IMR-90 (cell line): Measurements from ENCODE around the gene FLRT1. TPM values are rescaled to one million over a fixed set of nuclear protein-coding genes. Genes with fewer than 3 reads are reported as not detected.

Experiments used
- ATAC-seq: fragments of 200-7000 bp; cut with Tn5 transposase; 2 replicates; pipeline ENCODE4 v1.9.1; 2020; ENCODE audit warnings: low read depth, mild to moderate bottlenecking, moderate library complexity
- BruUV-seq: library from RNA; stranded (reverse); fragments of 400-500 nt; replicated peaks from 2 replicates; lab custom pipeline; 2021; lab: Mats Ljungman, UMichigan
- CTCF ChIA-PET: fragments of 300-600 bp; formaldehyde crosslinking; extraction: SDS; loops from one replicate; lab custom pipeline; 2021; ENCODE audit warnings: antibody characterized with exemption; lab: Yijun Ruan, JAX
- POLR2A ChIA-PET: fragments of 300-600 bp; sonication (Branson Sonifier 250); formaldehyde crosslinking; loops from one replicate; lab custom pipeline; 2022; ENCODE audit warnings: antibody characterized with exemption; ENCODE audit not compliant: unreplicated experiment; lab: Charles Lee
- DNase-seq: peaks from one replicate; pipeline ENCODE4 v3.0.0; 2013
- H2AFZ ChIP-seq: replicated peaks from 2 replicates; pipeline ENCODE3; 2013; ENCODE audit warnings: low read length, mild to moderate bottlenecking; ENCODE audit not compliant: poor library complexity
- H2AK5ac ChIP-seq: 2 replicates; pipeline ENCODE4 v1.6.1; 2013; ENCODE audit warnings: low read depth, low read length, inconsistent platforms
- H2AK9ac ChIP-seq: replicated peaks from 2 replicates; pipeline ENCODE3; 2013; ENCODE audit warnings: mild to moderate bottlenecking, low read depth, low read length, moderate library complexity; ENCODE audit not compliant: poor library complexity
- H2BK120ac ChIP-seq: 2 replicates; pipeline ENCODE4 v1.6.1; 2013; ENCODE audit warnings: low read depth, low read length, inconsistent platforms
- H2BK15ac ChIP-seq: 3 replicates; pipeline ENCODE4 v1.6.1; 2013; ENCODE audit warnings: low read depth, low read length, inconsistent platforms
- H2BK20ac ChIP-seq: 2 replicates; pipeline ENCODE4 v1.6.1; 2013; ENCODE audit warnings: low read depth, mild to moderate bottlenecking, inconsistent platforms, low read length, moderate library complexity
- H2BK5ac ChIP-seq: 2 replicates; pipeline ENCODE4 v1.6.1; 2013; ENCODE audit warnings: mild to moderate bottlenecking, low read depth, low read length, inconsistent platforms; ENCODE audit not compliant: poor library complexity, severe bottlenecking
- H3K14ac ChIP-seq: replicated peaks from 2 replicates; pipeline ENCODE4 v1.6.1; 2013; ENCODE audit warnings: low read depth, low read length, inconsistent platforms
- H3K18ac ChIP-seq: 2 replicates; pipeline ENCODE4 v1.6.1; 2013; ENCODE audit warnings: low read depth, low read length, control low read depth
- H3K23ac ChIP-seq: 2 replicates; pipeline ENCODE4 v1.6.1; 2013; ENCODE audit warnings: low read depth, low read length, inconsistent platforms
- H3K27ac ChIP-seq: 2 replicates; pipeline ENCODE4 v1.5.1; 2013; ENCODE audit warnings: mild to moderate bottlenecking, control low read depth, low read length; ENCODE audit not compliant: insufficient read depth
- H3K27me3 ChIP-seq: 2 replicates; pipeline ENCODE4 v1.6.1; 2013; ENCODE audit warnings: low read length; ENCODE audit not compliant: control insufficient read depth, insufficient read depth
- H3K36me3 ChIP-seq: 2 replicates; pipeline ENCODE4 v1.6.1; 2013; ENCODE audit warnings: low read length, mixed read lengths; ENCODE audit not compliant: control insufficient read depth, insufficient read depth
- H3K4ac ChIP-seq: 2 replicates; pipeline ENCODE4 v1.6.1; 2013; ENCODE audit warnings: low read depth, low read length, inconsistent platforms
- H3K4me1 ChIP-seq: 2 replicates; pipeline ENCODE4 v1.6.1; 2013; ENCODE audit warnings: low read length, mixed read lengths; ENCODE audit not compliant: control insufficient read depth, insufficient read depth
- H3K4me2 ChIP-seq: 2 replicates; pipeline ENCODE4 v1.6.1; 2013; ENCODE audit warnings: low read depth, mild to moderate bottlenecking, control low read depth, low read length, moderate library complexity
- H3K4me3 ChIP-seq: 2 replicates; pipeline ENCODE4 v1.5.1; 2013; ENCODE audit warnings: low read depth, mild to moderate bottlenecking, control low read depth, low read length, moderate library complexity; ENCODE audit not compliant: insufficient read depth
- H3K56ac ChIP-seq: 2 replicates; pipeline ENCODE4 v1.6.1; 2013; ENCODE audit warnings: low read length, inconsistent platforms; ENCODE audit not compliant: insufficient read depth; ENCODE audit errors: extremely low read depth
- H3K79me1 ChIP-seq, 2 experiments: 2 replicates each; pipeline ENCODE4 v1.6.1; 2013; ENCODE audit warnings: low read length in 2 of 2, inconsistent platforms in 1 of 2, low read depth in 1 of 2
- H3K9ac ChIP-seq: 2 replicates; pipeline ENCODE4 v1.6.1; 2013; ENCODE audit warnings: low read depth, low read length, control low read depth
- H3K9me1 ChIP-seq: 2 replicates; pipeline ENCODE4 v1.6.1; 2013; ENCODE audit warnings: low read length, inconsistent platforms; ENCODE audit not compliant: insufficient read depth
- H3K9me3 ChIP-seq: 2 replicates; pipeline ENCODE4 v1.6.1; 2013; ENCODE audit warnings: low read length; ENCODE audit not compliant: control insufficient read depth, insufficient read depth
- H4K20me1 ChIP-seq: 2 replicates; pipeline ENCODE4 v1.6.1; 2013; ENCODE audit warnings: low read length, inconsistent platforms; ENCODE audit not compliant: insufficient read depth
- H4K5ac ChIP-seq: 2 replicates; pipeline ENCODE4 v1.6.1; 2013; ENCODE audit warnings: mild to moderate bottlenecking, low read depth, low read length, control low read depth
- H4K8ac ChIP-seq, 2 experiments: 2 replicates each; pipeline ENCODE4 v1.6.1; 2013; ENCODE audit warnings: low read depth in 2 of 2, low read length in 2 of 2, control low read depth in 1 of 2, inconsistent platforms in 1 of 2
- H4K91ac ChIP-seq: 2 replicates; pipeline ENCODE4 v1.6.1; 2013; ENCODE audit warnings: low read depth, low read length, inconsistent platforms; ENCODE audit not compliant: insufficient read depth
- FOS ChIP-seq: fragments of 150-350 bp; IDR thresholded peaks from 2 replicates; pipeline ENCODE4 v1.6.1; 2016; ENCODE audit warnings: low read depth, low read length
- WGBS, 2 experiments: methylation state at CpG; one replicate each; pipeline versions ENCODE4 v1.1.5 to v1.1.7; 2013; ENCODE audit warnings: missing lambda C conversion rate in 2 of 2; ENCODE audit not compliant: insufficient read length in 1 of 2; ENCODE audit errors: extremely low coverage in 2 of 2; 5-methylcytosine and 5-hydroxymethylcytosine counted together
- dilution Hi-C: fragments of 300-500 bp; cut with HindIII; formaldehyde crosslinking; loops from one replicate; pipeline ENCODE4 v1.14.3; 2018; ENCODE audit warnings: low sequenced_read_pairs; ENCODE audit not compliant: unreplicated experiment
- in situ Hi-C: fragments of 300-500 bp; cut with MboI; formaldehyde crosslinking; loops from 3 replicates; pipeline ENCODE4 v1.14.3; 2019; ENCODE audit warnings: low sequenced_read_pairs, inconsistent platforms, mixed read lengths
- intact Hi-C: fragments of 100-400 bp; cut with micrococcal nuclease; formaldehyde crosslinking; loops from 2 replicates; pipeline ENCODE4 v1.10.0; 2022
- polyA plus RNA-seq, 3 experiments: library from polyadenylated mRNA; depleted of rRNA; stranded (reverse); fragments of >200 nt; gene quantifications; 2 replicates each; pipeline ENCODE4 v1.2.3, GENCODE V29; 2012; ENCODE audit warnings: low replicate concordance in 1 of 3
- total RNA-seq: library from RNA; depleted of rRNA; stranded (reverse); fragments of >200 nt; gene quantifications from 2 replicates; pipeline ENCODE4 v1.2.3, GENCODE V29; 2012
- TF ChIP-seq, protein P1 (sequence below): conservative IDR thresholded peaks from 2 replicates; pipeline ENCODE4 v1.5.1; 2012; ENCODE audit warnings: mild to moderate bottlenecking, low read depth, low read length, improper control_type of control experiment

FLRT1 gene
- total and polyA plus RNA-seq, 2 of the 4 experiments (the other 2 are of a cell fraction) = under 0.01 to 0.07 TPM

DNA sequence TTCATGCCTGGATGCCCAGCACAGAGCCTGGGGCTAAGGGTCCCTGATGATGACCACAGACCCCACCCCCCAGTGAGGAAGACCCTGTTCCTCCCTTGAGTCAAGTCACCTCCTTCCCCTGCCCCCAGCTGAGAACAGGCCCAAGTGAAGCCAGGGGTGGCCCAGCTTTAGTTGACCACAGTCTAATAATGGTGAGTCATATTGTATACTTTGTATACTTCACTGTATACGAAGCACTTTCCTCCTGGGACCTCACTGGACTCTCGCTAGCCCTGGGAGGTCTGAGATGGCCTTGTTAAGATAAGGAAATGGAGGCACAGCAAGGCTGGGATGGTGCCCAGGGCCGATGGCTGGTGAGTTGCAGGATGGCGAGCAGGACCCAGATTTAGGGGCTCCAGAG is 3.7 kb upstream of the FLRT1 start:
- H4K5ac ChIP-seq = no peak overlapping the region
- H3K9me3 ChIP-seq = no peaks in the 10 kb centered on the region
- CTCF ChIA-PET = no interaction called here
- TF ChIP-seq, protein P1, sequence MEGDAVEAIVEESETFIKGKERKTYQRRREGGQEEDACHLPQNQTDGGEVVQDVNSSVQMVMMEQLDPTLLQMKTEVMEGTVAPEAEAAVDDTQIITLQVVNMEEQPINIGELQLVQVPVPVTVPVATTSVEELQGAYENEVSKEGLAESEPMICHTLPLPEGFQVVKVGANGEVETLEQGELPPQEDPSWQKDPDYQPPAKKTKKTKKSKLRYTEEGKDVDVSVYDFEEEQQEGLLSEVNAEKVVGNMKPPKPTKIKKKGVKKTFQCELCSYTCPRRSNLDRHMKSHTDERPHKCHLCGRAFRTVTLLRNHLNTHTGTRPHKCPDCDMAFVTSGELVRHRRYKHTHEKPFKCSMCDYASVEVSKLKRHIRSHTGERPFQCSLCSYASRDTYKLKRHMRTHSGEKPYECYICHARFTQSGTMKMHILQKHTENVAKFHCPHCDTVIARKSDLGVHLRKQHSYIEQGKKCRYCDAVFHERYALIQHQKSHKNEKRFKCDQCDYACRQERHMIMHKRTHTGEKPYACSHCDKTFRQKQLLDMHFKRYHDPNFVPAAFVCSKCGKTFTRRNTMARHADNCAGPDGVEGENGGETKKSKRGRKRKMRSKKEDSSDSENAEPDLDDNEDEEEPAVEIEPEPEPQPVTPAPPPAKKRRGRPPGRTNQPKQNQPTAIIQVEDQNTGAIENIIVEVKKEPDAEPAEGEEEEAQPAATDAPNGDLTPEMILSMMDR = no peak
- TF ChIP-seq FOS = 0 out of 2 replicates have a peak, but pooled peaks have one; percentile 17
- H3K9ac ChIP-seq = no peak overlapping the region
- POLR2A ChIA-PET = no interaction called here
- H3K9me1 ChIP-seq = peaks cover 3% of the 10 kb centered on the region; the same call in 1 of the 2 replicates
- intact Hi-C loops = no loop called here
- H2BK120ac ChIP-seq = no peak overlapping the region
- H4K20me1 ChIP-seq = peaks cover 10% of the 10 kb centered on the region
- no peak overlapping the region; the same call in 1 of the 2 replicates for H3K4ac ChIP-seq
- no peak overlapping the region for H2AFZ ChIP-seq
- WGBS, 2 experiments = no CpG with 5 or more reads among the region's 4 CpGs
- H2AK5ac ChIP-seq = no peak overlapping the region; the same call in 1 of the 2 replicates
- H2BK5ac ChIP-seq = no peak overlapping the region
- no peak overlapping the region for H3K4me2 ChIP-seq
- no peak overlapping the region for H2BK20ac ChIP-seq
- DNase-seq (peak; percentile 49), ATAC-seq (peak; percentile 68)
- dilution Hi-C loops = no loop called here
- peaks cover 12% of the 10 kb centered on the region for H3K27me3 ChIP-seq
- no peaks in the 10 kb centered on the region for H3K36me3 ChIP-seq
- H3K56ac ChIP-seq = no peak overlapping the region
- H3K23ac ChIP-seq = no peak overlapping the region
- in situ Hi-C loops = no loop called here
- H3K4me3 ChIP-seq = no peak overlapping the region
- H3K18ac ChIP-seq = no peak overlapping the region
- H3K4me1 ChIP-seq = peaks cover 11% of the 10 kb centered on the region; the same call in 1 of the 2 replicates
- H2AK9ac ChIP-seq = no peak overlapping the region
- no peak overlapping the region for H3K14ac ChIP-seq
- H4K8ac ChIP-seq = no peak overlapping the region
- 0 out of 3 replicates have a peak overlapping the region, but pooled peaks have one; percentile 4 for H2BK15ac ChIP-seq
- H4K91ac ChIP-seq = no peak overlapping the region
- no TSS peak for BruUV-seq
- no peaks in the 10 kb centered on the region for H3K79me1 ChIP-seq
- H3K27ac ChIP-seq = no peak overlapping the region
